GM12878 (cell line): ENCODE measurements around the gene MAMLD1. TPM values are rescaled to one million over a fixed set of nuclear protein-coding genes. Genes with fewer than 3 reads are reported as not detected.

Experiments used
- ATAC-seq: fragments of 200-7000 bp; cut with Tn5 transposase; 3 replicates; pipeline ENCODE4 v1.9.1; 2020; ENCODE audit warnings: mild to moderate bottlenecking, moderate library complexity
- BruUV-seq: library from RNA; stranded (reverse); fragments of 400-500 nt; replicated peaks from 2 replicates; lab custom pipeline; 2021; lab: Mats Ljungman, UMichigan
- CTCF ChIA-PET: fragments of 300-600 bp; sonication (Branson Sonifier 250); formaldehyde crosslinking; extraction: SDS; loops from one replicate; lab custom pipeline; 2021; ENCODE audit warnings: inconsistent platforms; lab: Yijun Ruan, JAX
- POLR2A ChIA-PET: fragments of 350-600 bp; formaldehyde crosslinking; extraction: SDS; loops from one replicate; lab custom pipeline; 2021; ENCODE audit warnings: inconsistent platforms; lab: Charles Lee
- RAD21 ChIA-PET: fragments of 300-600 bp; sonication (Branson Sonifier 250); formaldehyde crosslinking; loops from one replicate; lab custom pipeline; 2023; ENCODE audit warnings: antibody characterized with exemption; ENCODE audit not compliant: unreplicated experiment; lab: Charles Lee
- SMC1A ChIA-PET: fragments of 300-600 bp; sonication (Branson Sonifier 250); formaldehyde crosslinking; loops from one replicate; lab custom pipeline; 2023; ENCODE audit not compliant: unreplicated experiment, uncharacterized antibody; lab: Charles Lee
- DNase-seq: peaks from one replicate; pipeline ENCODE4 v3.0.0-alpha.2; 2011; ENCODE audit warnings: low read depth, low spot score
- FAIRE-seq: peaks from 3 replicates; lab custom pipeline; 2011; peaks lifted over from hg19 to GRCh38; lab: Jason Lieb, UNC
- H2AFZ ChIP-seq: 2 replicates; pipeline ENCODE4 v1.6.0; 2011; ENCODE audit warnings: low read depth, low read length, control low read depth; ENCODE audit not compliant: control insufficient read depth
- H3K27ac ChIP-seq: 2 replicates; pipeline ENCODE4 v1.5.1; 2011; ENCODE audit warnings: control low read depth; ENCODE audit not compliant: control insufficient read depth, insufficient read depth
- H3K27me3 ChIP-seq, 2 experiments: replicated peaks in 1 of 2; 2 replicates each; pipeline versions ENCODE4 v1.6.0 to v1.6.1; 2011; ENCODE audit warnings: low read length in 1 of 2; ENCODE audit not compliant: control insufficient read depth in 2 of 2, insufficient read depth in 2 of 2
- H3K36me3 ChIP-seq, 2 experiments: 2 replicates each; pipeline ENCODE4 v1.5.1; 2011; ENCODE audit warnings: low read length in 1 of 2; ENCODE audit not compliant: control insufficient read depth in 2 of 2, insufficient read depth in 2 of 2
- H3K4me1 ChIP-seq: 2 replicates; pipeline ENCODE4 v1.6.1; 2011; ENCODE audit warnings: mild to moderate bottlenecking, low read length, moderate library complexity, mixed read lengths; ENCODE audit not compliant: control insufficient read depth, insufficient read depth
- H3K4me2 ChIP-seq: 2 replicates; pipeline ENCODE4 v1.6.0; 2011; ENCODE audit warnings: control low read depth; ENCODE audit not compliant: control insufficient read depth, insufficient read depth
- H3K4me3 ChIP-seq: fragments of 200-600 bp; sonication (generic); 2 replicates; pipeline ENCODE4 v1.5.1; 2016
- H3K79me2 ChIP-seq: 2 replicates; pipeline ENCODE4 v1.6.0; 2011; ENCODE audit warnings: low read length; ENCODE audit not compliant: control insufficient read depth, insufficient read depth
- H3K9ac ChIP-seq: 2 replicates; pipeline ENCODE4 v1.8.0; 2011; ENCODE audit warnings: low read length, control low read depth, mixed read lengths; ENCODE audit not compliant: control insufficient read depth, insufficient read depth
- H3K9me3 ChIP-seq: replicated peaks from 3 replicates; pipeline ENCODE4 v1.5.1; 2011; ENCODE audit warnings: mild to moderate bottlenecking, low read length; ENCODE audit not compliant: control insufficient read depth, insufficient read depth
- H4K20me1 ChIP-seq: 2 replicates; pipeline ENCODE4 v1.6.0; 2011; ENCODE audit not compliant: control insufficient read depth, insufficient read depth
- CHD2 ChIP-seq: IDR thresholded peaks from 2 replicates; pipeline ENCODE4 v1.6.1; 2011; ENCODE audit warnings: low read depth, low read length, improper control_type of control experiment, borderline replicate concordance
- ETV6 ChIP-seq, 2 experiments: fragments of 450-650 bp in 1 of 2; IDR thresholded peaks in 1 of 2; conservative IDR thresholded peaks in 1 of 2; 2 replicates each; pipeline ENCODE4 v1.6.1; 2014; ENCODE audit warnings: antibody characterized with exemption in 1 of 2, borderline replicate concordance in 1 of 2, low read depth in 1 of 2, mild to moderate bottlenecking in 1 of 2, moderate library complexity in 1 of 2
- IKZF2 ChIP-seq, 2 experiments: fragments of 450-650 bp; IDR thresholded peaks; 2 replicates each; pipeline ENCODE4 v1.6.1; 2017; ENCODE audit warnings: mild to moderate bottlenecking in 2 of 2, moderate library complexity in 2 of 2
- IRF4 ChIP-seq: IDR thresholded peaks from 2 replicates; pipeline ENCODE4 v1.6.1; 2011; ENCODE audit warnings: low read depth, low read length
- KAT2A ChIP-seq: conservative IDR thresholded peaks from 2 replicates; pipeline ENCODE4 v1.6.1; 2011; ENCODE audit warnings: low read depth, low read length; ENCODE audit not compliant: control insufficient read depth
- RELB ChIP-seq: fragments of 450-650 bp; IDR thresholded peaks from 2 replicates; pipeline ENCODE4 v1.6.1; 2017; ENCODE audit warnings: low read depth, mild to moderate bottlenecking, moderate library complexity
- ZNF622 ChIP-seq: fragments of 450-650 bp; IDR thresholded peaks from 2 replicates; pipeline ENCODE4 v1.6.1; 2017; ENCODE audit warnings: mild to moderate bottlenecking, inconsistent platforms
- WGBS: methylation state at CpG from one replicate; pipeline ENCODE4 v1.1.6; 2016; ENCODE audit warnings: low lambda C conversion rate; ENCODE audit not compliant: insufficient replicate concordance, insufficient coverage; ENCODE audit errors: missing lambda C conversion rate; 5-methylcytosine and 5-hydroxymethylcytosine counted together
- in situ Hi-C: fragments of 300-500 bp; cut with MboI; formaldehyde crosslinking; loops from 9 replicates; pipeline ENCODE4 v1.14.3; 2018; ENCODE audit warnings: mixed read lengths
- intact Hi-C: fragments of 100-400 bp; cut with micrococcal nuclease; formaldehyde crosslinking; loops from one replicate; pipeline ENCODE4 v1.14.2; 2022; ENCODE audit not compliant: unreplicated experiment
- polyA plus RNA-seq, 11 experiments: library from polyadenylated mRNA; depleted of rRNA in 4 of 11; unstranded in 6 of 11; stranded (reverse) in 5 of 11; fragments of >200 nt; fragmentation: Nextera tagmentation in 4 of 11; fragmentation: Illumina TruSeq in 1 of 11; extraction: Ambion mirVana in 4 of 11; extraction: Trizol in 1 of 11; gene quantifications; 1 replicate in 1 of 11; 2 replicates in 10 of 11; pipeline versions ENCODE4 v1.2.1 to v1.2.3, GENCODE V29; 2011 to 2016; ENCODE audit warnings: inconsistent platforms in 2 of 11, missing spikeins in 2 of 11, low read depth in 1 of 11
- total RNA-seq, 4 experiments: library from RNA; depleted of rRNA in 3 of 4; stranded (reverse); fragments of >200 nt in 3 of 4; fragmentation: Illumina TruSeq in 1 of 4; extraction: Trizol in 1 of 4; gene quantifications; 2 replicates each; pipeline versions ENCODE4 v1.2.1 to v1.2.3, GENCODE V29; 2013 to 2021
- TF ChIP-seq, protein P1 (sequence below): IDR thresholded peaks from 2 replicates; pipeline ENCODE4 v1.6.1; 2012; ENCODE audit warnings: improper control_type of control experiment, low read depth, low read length; ENCODE audit not compliant: insufficient replicate concordance
- TF ChIP-seq, protein P2 (sequence below): IDR thresholded peaks from 2 replicates; pipeline ENCODE4 v1.6.1; 2011; ENCODE audit warnings: mild to moderate bottlenecking, low read depth, low read length, moderate library complexity; ENCODE audit not compliant: insufficient replicate concordance

MAMLD1 gene
- total and polyA plus RNA-seq, 10 of the 15 experiments (the other 5 are each of a cell fraction or from before 2014, with no cell fraction given): 0.03 to 0.05 TPM; not detected in 8

GRCh38 chrX:150329282-150329681, 33.8 kb upstream of the MAMLD1 start (continued):
- TF ChIP-seq, protein P1, sequence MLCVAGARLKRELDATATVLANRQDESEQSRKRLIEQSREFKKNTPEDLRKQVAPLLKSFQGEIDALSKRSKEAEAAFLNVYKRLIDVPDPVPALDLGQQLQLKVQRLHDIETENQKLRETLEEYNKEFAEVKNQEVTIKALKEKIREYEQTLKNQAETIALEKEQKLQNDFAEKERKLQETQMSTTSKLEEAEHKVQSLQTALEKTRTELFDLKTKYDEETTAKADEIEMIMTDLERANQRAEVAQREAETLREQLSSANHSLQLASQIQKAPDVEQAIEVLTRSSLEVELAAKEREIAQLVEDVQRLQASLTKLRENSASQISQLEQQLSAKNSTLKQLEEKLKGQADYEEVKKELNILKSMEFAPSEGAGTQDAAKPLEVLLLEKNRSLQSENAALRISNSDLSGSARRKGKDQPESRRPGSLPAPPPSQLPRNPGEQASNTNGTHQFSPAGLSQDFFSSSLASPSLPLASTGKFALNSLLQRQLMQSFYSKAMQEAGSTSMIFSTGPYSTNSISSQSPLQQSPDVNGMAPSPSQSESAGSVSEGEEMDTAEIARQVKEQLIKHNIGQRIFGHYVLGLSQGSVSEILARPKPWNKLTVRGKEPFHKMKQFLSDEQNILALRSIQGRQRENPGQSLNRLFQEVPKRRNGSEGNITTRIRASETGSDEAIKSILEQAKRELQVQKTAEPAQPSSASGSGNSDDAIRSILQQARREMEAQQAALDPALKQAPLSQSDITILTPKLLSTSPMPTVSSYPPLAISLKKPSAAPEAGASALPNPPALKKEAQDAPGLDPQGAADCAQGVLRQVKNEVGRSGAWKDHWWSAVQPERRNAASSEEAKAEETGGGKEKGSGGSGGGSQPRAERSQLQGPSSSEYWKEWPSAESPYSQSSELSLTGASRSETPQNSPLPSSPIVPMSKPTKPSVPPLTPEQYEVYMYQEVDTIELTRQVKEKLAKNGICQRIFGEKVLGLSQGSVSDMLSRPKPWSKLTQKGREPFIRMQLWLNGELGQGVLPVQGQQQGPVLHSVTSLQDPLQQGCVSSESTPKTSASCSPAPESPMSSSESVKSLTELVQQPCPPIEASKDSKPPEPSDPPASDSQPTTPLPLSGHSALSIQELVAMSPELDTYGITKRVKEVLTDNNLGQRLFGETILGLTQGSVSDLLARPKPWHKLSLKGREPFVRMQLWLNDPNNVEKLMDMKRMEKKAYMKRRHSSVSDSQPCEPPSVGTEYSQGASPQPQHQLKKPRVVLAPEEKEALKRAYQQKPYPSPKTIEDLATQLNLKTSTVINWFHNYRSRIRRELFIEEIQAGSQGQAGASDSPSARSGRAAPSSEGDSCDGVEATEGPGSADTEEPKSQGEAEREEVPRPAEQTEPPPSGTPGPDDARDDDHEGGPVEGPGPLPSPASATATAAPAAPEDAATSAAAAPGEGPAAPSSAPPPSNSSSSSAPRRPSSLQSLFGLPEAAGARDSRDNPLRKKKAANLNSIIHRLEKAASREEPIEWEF: no peak

DNA sequence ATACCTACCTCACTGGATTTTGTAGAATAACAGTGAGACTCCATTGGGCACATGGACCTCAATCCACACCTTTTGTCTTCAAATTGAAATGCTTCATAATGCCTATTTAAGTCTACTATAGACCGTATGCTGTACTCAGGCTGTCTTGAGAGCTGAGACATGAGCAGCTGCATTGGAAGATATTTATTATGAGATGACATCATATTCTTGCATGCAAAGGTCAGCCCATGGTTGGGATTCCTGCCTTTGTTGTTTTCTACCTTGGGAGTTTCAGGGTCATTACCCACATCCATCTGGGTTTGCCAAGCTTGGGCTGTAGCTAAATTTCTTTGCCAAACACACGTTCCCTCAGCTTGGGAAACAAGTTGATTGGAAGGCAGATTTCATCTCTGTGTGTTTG, 33.2 kb upstream of the MAMLD1 start:
- DNase-seq: no peak
- H3K27me3 ChIP-seq: no peaks in the 10 kb centered on the region; a peak in 1 of 4 replicates
- H2AFZ ChIP-seq: no peak overlapping the region
- TF ChIP-seq RELB: no peak
- no peak for TF ChIP-seq IRF4
- TF ChIP-seq ZNF622: no peak
- TF ChIP-seq IKZF2 (IDR thresholded peaks at IDR 0.05): no peak
- no peak for TF ChIP-seq CHD2
- TF ChIP-seq, protein P2, sequence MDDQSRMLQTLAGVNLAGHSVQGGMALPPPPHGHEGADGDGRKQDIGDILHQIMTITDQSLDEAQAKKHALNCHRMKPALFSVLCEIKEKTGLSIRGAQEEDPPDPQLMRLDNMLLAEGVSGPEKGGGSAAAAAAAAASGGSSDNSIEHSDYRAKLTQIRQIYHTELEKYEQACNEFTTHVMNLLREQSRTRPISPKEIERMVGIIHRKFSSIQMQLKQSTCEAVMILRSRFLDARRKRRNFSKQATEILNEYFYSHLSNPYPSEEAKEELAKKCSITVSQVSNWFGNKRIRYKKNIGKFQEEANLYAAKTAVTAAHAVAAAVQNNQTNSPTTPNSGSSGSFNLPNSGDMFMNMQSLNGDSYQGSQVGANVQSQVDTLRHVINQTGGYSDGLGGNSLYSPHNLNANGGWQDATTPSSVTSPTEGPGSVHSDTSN: no peak
- no peak for TF ChIP-seq KAT2A
- no peak for TF ChIP-seq ETV6 (conservative IDR thresholded peaks at IDR 0.05 in 1 of 2, IDR thresholded peaks at IDR 0.05 in 1 of 2; ENCODE audit: borderline replicate concordance in 1 of 2, low read depth in 1 of 2)
- TF ChIP-seq, all 136 proteins: peak for 0
- H3K79me2 ChIP-seq: no peaks in the 10 kb centered on the region
- ChIA-PET POLR2A (no interaction called here), SMC1A (no interaction called here), CTCF (no interaction called here), RAD21 (no interaction called here)
- FAIRE-seq: no peak
- no peak overlapping the region for H3K27ac ChIP-seq
- H3K4me1 ChIP-seq: no peaks in the 10 kb centered on the region
- no peaks in the 10 kb centered on the region for H4K20me1 ChIP-seq
- H3K4me2 ChIP-seq: no peak overlapping the region
- no peaks in the 10 kb centered on the region for H3K9me3 ChIP-seq
- 21% methylated on average over 2 of the region's 2 CpGs for WGBS
- intact Hi-C loops (no loop called here), in situ Hi-C loops (no loop called here)
- no peak overlapping the region for H3K9ac ChIP-seq
- no peak for ATAC-seq
- BruUV-seq: no TSS peak
- no peak overlapping the region for H3K4me3 ChIP-seq
- no peaks in the 10 kb centered on the region for H3K36me3 ChIP-seq
